SK-N-SH treated with all-trans-retinoic acid at 6 μM for 48 hours (cell line): Measurements from ENCODE around the gene DPY19L3.
"Not testable (repeated sequence)": the region's sequence is repeated elsewhere in the genome, so short reads cannot be mapped to it uniquely, and the experiment has no call there.

Experiments
- ATAC-seq: fragments of 200-7000 bp; cut with Tn5 transposase; 3 replicates; pipeline ENCODE4 v1.9.1; 2020; ENCODE audit warnings: mild to moderate bottlenecking, moderate library complexity
- ARNTL ChIP-seq: fragments of 450-650 bp; formaldehyde crosslinking; IDR thresholded peaks from 2 replicates; pipeline ENCODE4 v1.5.0; 2020; ENCODE audit warnings: low read depth, mild to moderate bottlenecking, moderate library complexity, borderline replicate concordance
- BACH2 ChIP-seq: fragments of 250-450 bp; sonication (Bioruptor Pico); IDR thresholded peaks from 2 replicates; pipeline ENCODE4 v1.9.0; 2021; ENCODE audit warnings: mild to moderate bottlenecking, borderline replicate concordance
- CREB5 ChIP-seq: fragments of 250-450 bp; sonication (Bioruptor Pico); IDR thresholded peaks from 2 replicates; pipeline ENCODE4 v1.5.1; 2020; ENCODE audit warnings: low read depth, mild to moderate bottlenecking, moderate library complexity
- ESRRG ChIP-seq: fragments of 250-450 bp; sonication (Bioruptor Pico); IDR thresholded peaks from 2 replicates; pipeline ENCODE4 v1.6.1; 2021; ENCODE audit warnings: mild to moderate bottlenecking
- GLIS3 ChIP-seq: fragments of 250-450 bp; sonication (Bioruptor Pico); IDR thresholded peaks from 2 replicates; pipeline ENCODE4 v1.5.0; 2020; ENCODE audit warnings: mild to moderate bottlenecking, moderate library complexity
- ISL1 ChIP-seq: fragments of 250-450 bp; sonication (Bioruptor Pico); IDR thresholded peaks from 2 replicates; pipeline ENCODE4 v2.1.2; 2022; ENCODE audit warnings: mild to moderate bottlenecking, moderate library complexity
- OSR1 ChIP-seq: fragments of 250-450 bp; sonication (Bioruptor Pico); IDR thresholded peaks from 2 replicates; pipeline ENCODE4 v1.8.0; 2022; ENCODE audit warnings: moderate library complexity, mild to moderate bottlenecking, inconsistent platforms
- POU6F1 ChIP-seq: fragments of 250-450 bp; sonication (Bioruptor Pico); IDR thresholded peaks from 2 replicates; pipeline ENCODE4 v1.8.0; 2021; ENCODE audit warnings: low read depth, mild to moderate bottlenecking, moderate library complexity, borderline replicate concordance
- RARB ChIP-seq: fragments of 250-450 bp; sonication (Bioruptor Pico); IDR thresholded peaks from 2 replicates; pipeline ENCODE4 v1.8.0; 2021; ENCODE audit warnings: mild to moderate bottlenecking, moderate library complexity
- SNAI2 ChIP-seq: fragments of 250-450 bp; sonication (Bioruptor Pico); IDR thresholded peaks from 2 replicates; pipeline ENCODE4 v1.5.0; 2020; ENCODE audit warnings: mild to moderate bottlenecking, moderate library complexity
- TCF4 ChIP-seq: fragments of 250-450 bp; sonication (Bioruptor Pico); IDR thresholded peaks from 2 replicates; pipeline ENCODE4 v1.8.0; 2021; ENCODE audit warnings: mild to moderate bottlenecking, moderate library complexity, borderline replicate concordance
- TOX ChIP-seq: fragments of 250-450 bp; sonication (Bioruptor Pico); IDR thresholded peaks from 2 replicates; pipeline ENCODE4 v1.8.0; 2021; ENCODE audit warnings: mild to moderate bottlenecking, moderate library complexity, borderline replicate concordance
- ZFP3 ChIP-seq: fragments of 250-450 bp; sonication (Bioruptor Pico); IDR thresholded peaks from 2 replicates; pipeline ENCODE4 v1.5.0; 2020; ENCODE audit warnings: mild to moderate bottlenecking, moderate library complexity
- ZFP30 ChIP-seq: fragments of 450-650 bp; formaldehyde crosslinking; IDR thresholded peaks from 2 replicates; pipeline ENCODE4 v1.5.0; 2022; ENCODE audit warnings: mild to moderate bottlenecking, moderate library complexity
- ZNF70 ChIP-seq: fragments of 450-650 bp; formaldehyde crosslinking; IDR thresholded peaks from 2 replicates; pipeline ENCODE4 v1.5.0; 2020; ENCODE audit warnings: mild to moderate bottlenecking, moderate library complexity
- TF ChIP-seq, protein P1 (sequence below): fragments of 250-450 bp; sonication (Bioruptor Pico); IDR thresholded peaks from 2 replicates; pipeline ENCODE4 v1.5.0; 2020; ENCODE audit warnings: mild to moderate bottlenecking, moderate library complexity
- TF ChIP-seq, protein P2 (sequence below): fragments of 250-450 bp; sonication (Bioruptor Pico); IDR thresholded peaks from 2 replicates; pipeline ENCODE4 v1.5.1; 2021; ENCODE audit warnings: mild to moderate bottlenecking, moderate library complexity
- TF ChIP-seq, protein P3 (sequence below): fragments of 250-450 bp; sonication (Bioruptor Pico); IDR thresholded peaks from 2 replicates; pipeline ENCODE4 v1.8.0; 2020; ENCODE audit warnings: mild to moderate bottlenecking, moderate library complexity, borderline replicate concordance

The DPY19L3 gene

DNA sequence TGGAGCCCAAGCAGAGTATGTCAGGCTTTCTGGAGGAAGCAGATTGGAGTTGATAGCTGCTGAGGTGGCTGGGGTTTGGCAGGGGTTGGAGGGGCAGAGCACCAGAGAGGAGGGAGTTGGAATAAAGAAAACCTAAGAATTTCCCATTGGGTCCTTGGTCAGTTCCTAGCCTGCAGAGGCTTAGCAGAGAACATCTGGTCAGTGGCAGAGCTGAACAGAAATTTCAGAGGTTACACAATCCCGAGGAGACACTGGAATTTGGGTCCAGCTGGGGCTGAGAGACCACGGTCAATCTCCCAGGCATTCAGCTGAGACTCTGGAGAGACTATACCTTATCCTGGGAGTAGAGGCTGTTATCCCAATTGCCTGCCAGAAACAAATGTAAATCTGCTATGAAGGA lies 84.4 kb downstream of the DPY19L3 start:
- ATAC-seq = no peak

DNA sequence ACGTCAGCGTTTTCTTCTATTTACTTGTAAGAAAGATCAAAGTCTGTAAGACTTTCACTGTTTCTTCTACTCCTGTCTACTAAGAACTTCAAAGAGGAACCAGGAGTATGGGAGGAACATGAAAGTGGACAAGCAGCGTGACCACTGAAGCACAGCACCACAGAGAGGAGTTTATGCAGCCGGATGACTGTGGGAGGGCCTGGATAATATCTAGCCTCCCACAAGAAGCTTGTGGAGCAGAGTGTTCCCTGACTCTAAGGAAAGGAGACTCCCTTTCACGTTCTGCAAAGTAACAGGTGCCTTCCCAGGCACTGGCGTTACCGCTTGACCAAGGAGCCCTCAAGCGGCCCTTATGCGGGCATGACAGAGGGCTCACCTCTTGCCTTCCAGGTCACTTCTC lies 91.8 kb downstream of the DPY19L3 start:
- ATAC-seq = no peak
- TF ChIP-seq TOX (CRISPR knock-in tag) (no peak), ISL1 (CRISPR knock-in tag) (no peak), TCF4 (no peak), ARNTL (CRISPR knock-in tag) (no peak), ESRRG (CRISPR knock-in tag) (no peak), ZNF70 (CRISPR knock-in tag) (no peak)

More for the DNA sequence above, 84.4 kb downstream of the DPY19L3 start:
- TF ChIP-seq ARNTL (CRISPR knock-in tag) = no peak
- TF ChIP-seq GLIS3 (CRISPR knock-in tag) = no peak
- TF ChIP-seq ISL1 (CRISPR knock-in tag) = no peak
- no peak for TF ChIP-seq ZFP30 (CRISPR knock-in tag)
- TF ChIP-seq OSR1 = no peak
- no peak for TF ChIP-seq CREB5 (CRISPR knock-in tag)
- no peak for TF ChIP-seq RARB (CRISPR knock-in tag)
- TF ChIP-seq, protein P1, sequence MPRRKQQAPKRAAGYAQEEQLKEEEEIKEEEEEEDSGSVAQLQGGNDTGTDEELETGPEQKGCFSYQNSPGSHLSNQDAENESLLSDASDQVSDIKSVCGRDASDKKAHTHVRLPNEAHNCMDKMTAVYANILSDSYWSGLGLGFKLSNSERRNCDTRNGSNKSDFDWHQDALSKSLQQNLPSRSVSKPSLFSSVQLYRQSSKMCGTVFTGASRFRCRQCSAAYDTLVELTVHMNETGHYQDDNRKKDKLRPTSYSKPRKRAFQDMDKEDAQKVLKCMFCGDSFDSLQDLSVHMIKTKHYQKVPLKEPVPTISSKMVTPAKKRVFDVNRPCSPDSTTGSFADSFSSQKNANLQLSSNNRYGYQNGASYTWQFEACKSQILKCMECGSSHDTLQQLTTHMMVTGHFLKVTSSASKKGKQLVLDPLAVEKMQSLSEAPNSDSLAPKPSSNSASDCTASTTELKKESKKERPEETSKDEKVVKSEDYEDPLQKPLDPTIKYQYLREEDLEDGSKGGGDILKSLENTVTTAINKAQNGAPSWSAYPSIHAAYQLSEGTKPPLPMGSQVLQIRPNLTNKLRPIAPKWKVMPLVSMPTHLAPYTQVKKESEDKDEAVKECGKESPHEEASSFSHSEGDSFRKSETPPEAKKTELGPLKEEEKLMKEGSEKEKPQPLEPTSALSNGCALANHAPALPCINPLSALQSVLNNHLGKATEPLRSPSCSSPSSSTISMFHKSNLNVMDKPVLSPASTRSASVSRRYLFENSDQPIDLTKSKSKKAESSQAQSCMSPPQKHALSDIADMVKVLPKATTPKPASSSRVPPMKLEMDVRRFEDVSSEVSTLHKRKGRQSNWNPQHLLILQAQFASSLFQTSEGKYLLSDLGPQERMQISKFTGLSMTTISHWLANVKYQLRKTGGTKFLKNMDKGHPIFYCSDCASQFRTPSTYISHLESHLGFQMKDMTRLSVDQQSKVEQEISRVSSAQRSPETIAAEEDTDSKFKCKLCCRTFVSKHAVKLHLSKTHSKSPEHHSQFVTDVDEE (CRISPR knock-in tag) = no peak
- no peak for TF ChIP-seq TOX (CRISPR knock-in tag)

GRCh38 chr19:32498648-32499200 lies 93.2 kb downstream of the DPY19L3 start:
- TF ChIP-seq ISL1 (CRISPR knock-in tag) (no peak), ARNTL (CRISPR knock-in tag) (no peak), ZFP3 (CRISPR knock-in tag) (no peak), ZNF70 (CRISPR knock-in tag) (no peak)
- no peak for ATAC-seq

DNA sequence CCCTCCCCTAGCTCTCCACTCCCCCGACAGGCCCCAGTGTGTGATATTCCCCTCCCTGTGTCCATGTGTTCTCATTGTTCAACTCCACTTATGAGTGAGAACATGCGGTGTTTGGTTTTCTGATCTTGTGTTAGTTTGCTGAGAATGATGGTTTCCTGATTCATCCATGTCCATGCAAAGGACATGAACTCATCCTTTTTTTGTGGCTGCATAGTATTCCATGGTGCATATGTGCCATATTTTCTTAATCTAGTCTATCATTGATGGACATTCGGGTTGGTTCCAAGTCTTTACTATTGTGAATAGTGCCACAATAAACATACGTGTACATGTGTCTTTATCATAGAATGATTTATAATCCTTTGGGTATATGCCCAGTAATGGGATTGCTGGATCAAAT lies 106.9 kb downstream of the DPY19L3 start:
- not testable (repeated sequence) for ATAC-seq

GRCh38 chr19:32519023-32519422 lies 113.5 kb downstream of the DPY19L3 start:
- TF ChIP-seq BACH2 (no peak), SNAI2 (CRISPR knock-in tag) (no peak), GLIS3 (CRISPR knock-in tag) (no peak), ARNTL (CRISPR knock-in tag) (no peak), POU6F1 (CRISPR knock-in tag) (no peak)
- TF ChIP-seq, protein P2, sequence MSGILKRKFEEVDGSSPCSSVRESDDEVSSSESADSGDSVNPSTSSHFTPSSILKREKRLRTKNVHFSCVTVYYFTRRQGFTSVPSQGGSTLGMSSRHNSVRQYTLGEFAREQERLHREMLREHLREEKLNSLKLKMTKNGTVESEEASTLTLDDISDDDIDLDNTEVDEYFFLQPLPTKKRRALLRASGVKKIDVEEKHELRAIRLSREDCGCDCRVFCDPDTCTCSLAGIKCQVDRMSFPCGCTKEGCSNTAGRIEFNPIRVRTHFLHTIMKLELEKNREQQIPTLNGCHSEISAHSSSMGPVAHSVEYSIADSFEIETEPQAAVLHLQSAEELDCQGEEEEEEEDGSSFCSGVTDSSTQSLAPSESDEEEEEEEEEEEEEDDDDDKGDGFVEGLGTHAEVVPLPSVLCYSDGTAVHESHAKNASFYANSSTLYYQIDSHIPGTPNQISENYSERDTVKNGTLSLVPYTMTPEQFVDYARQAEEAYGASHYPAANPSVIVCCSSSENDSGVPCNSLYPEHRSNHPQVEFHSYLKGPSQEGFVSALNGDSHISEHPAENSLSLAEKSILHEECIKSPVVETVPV (CRISPR knock-in tag) = no peak
- TF ChIP-seq, protein P3, sequence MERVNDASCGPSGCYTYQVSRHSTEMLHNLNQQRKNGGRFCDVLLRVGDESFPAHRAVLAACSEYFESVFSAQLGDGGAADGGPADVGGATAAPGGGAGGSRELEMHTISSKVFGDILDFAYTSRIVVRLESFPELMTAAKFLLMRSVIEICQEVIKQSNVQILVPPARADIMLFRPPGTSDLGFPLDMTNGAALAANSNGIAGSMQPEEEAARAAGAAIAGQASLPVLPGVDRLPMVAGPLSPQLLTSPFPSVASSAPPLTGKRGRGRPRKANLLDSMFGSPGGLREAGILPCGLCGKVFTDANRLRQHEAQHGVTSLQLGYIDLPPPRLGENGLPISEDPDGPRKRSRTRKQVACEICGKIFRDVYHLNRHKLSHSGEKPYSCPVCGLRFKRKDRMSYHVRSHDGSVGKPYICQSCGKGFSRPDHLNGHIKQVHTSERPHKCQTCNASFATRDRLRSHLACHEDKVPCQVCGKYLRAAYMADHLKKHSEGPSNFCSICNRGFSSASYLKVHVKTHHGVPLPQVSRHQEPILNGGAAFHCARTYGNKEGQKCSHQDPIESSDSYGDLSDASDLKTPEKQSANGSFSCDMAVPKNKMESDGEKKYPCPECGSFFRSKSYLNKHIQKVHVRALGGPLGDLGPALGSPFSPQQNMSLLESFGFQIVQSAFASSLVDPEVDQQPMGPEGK (CRISPR knock-in tag) = no peak
- ATAC-seq = no peak
